HK-2 (cell line): ENCODE results near the gene RC3H1.
"Not testable (repeated sequence)": the region's sequence is repeated elsewhere in the genome, so short reads cannot be mapped to it uniquely, and the experiment has no call there.

Experiments
- DNase-seq: peaks from one replicate; pipeline ENCODE4 v3.0.0-alpha.2; 2018; ENCODE audit not compliant: unreplicated experiment

RC3H1 gene

GRCh38 chr1:173946380-173946921 lies 75.7 kb downstream of the RC3H1 start:
- DNase-seq: no peak

DNA sequence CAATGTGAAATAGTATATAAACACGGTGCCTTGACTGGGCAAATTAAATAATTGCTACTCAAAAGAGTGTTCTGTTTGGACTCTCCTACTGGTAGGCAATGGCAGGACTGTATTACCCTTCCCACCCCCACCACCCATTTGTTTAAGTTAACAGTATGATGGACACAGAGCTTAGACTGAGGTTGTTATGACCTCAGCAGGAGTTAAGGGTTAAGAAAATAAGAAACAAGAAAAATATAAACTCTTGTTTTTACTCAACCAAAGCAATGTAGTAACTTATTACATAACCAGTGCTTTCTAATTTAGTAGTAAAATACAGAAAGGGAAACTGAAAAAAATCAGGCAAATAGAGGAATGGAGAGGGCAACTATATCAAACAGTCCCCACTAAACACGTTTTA lies 85.1 kb downstream of the RC3H1 start:
- DNase-seq: no peak

- DNase-seq: no peak
Observed at GRCh38 chr1:173934440-173934839, 87.7 kb downstream of the RC3H1 start.

DNA sequence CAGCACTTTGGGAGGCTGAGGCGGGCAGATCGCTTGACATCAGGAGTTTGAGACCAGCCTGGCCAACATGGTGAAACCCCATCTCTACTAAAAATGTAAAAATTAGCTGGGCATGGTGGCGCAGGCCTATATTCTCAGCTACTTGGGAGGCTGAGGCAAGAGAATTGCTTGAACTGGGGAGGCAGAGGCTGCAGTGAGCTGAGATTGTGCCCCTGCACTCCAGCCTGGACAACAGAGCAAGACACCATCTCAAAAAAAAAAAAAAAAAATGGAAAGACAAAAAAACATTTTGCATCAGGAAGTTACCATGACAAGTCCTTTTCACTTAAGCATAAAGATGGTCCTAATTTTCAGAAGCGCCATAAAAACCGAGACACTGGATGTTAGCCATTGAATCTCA lies 91.6 kb downstream of the RC3H1 start:
- DNase-seq: not testable (repeated sequence)

- no peak for DNase-seq
Observed at GRCh38 chr1:173925306-173926242, 96.6 kb downstream of the RC3H1 start.

DNA sequence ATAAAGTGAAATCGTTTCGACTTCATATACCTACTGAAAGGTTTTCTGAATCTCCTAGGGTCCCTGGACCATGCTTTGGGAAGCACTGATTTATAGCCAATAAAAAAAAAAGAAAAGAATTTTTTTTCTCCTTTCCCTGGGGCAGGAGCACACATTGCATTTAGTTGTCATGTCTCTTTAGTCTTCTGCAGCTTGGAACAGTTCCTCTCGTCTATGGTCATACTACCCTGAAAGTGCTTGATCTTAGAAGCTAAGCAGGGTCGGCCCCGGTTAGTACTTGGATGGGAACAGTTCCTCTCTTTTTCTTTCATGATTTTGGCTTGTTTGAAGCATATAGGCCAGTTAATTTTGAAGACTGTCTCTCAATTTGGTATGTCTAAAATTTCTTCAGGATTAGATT lies 101.3 kb downstream of the RC3H1 start:
- DNase-seq: no peak

DNA sequence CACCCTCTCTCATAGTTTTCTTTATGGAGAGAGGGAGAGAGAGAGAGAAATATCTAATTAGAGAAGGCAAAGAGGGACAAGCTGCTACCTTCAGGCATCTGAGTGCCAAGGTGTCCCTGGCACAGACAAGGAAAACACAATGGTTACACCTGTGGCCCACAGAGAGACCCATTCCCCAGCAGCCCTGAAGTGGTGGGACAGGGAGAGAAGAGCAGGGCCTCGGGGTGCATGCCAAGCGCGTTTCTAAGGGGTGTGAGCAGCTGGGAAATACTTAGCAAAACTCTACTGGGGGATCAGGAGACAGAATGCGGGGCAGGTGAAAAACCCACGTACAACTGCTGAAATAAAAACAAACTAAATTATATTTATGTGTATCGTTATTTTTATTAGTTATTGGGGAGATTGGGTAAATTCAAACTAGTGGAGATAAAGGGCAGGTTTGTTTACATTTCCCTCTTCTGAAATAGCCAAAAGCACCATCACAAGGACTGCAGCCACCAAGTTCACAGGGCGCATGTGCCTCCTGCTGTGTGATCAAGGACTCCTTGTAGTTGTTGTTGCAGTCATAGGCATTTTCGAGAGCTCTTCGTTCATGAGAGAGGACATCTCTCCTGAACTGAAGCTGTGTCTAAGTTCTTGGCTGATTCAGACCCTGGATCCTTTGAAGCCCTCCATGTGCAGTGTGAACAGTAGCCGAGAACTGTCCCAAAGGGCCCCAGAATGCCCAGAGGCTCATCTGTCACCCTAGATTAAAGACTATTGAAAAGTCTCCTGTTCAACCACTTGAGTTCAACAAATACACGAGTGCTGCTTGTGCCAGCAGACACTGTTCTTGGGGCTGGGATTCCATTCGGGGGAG lies 104.3 kb downstream of the RC3H1 start:
- no peak for DNase-seq

- DNase-seq: no peak
Observed at GRCh38 chr1:173917149-173917548, 105.0 kb downstream of the RC3H1 start, which contains the start of gene SERPINC1. Gene SERPINC1 (minus strand): TSS chr1:173917327. CDS start chr1:173917259, 68 bp downstream.

DNA sequence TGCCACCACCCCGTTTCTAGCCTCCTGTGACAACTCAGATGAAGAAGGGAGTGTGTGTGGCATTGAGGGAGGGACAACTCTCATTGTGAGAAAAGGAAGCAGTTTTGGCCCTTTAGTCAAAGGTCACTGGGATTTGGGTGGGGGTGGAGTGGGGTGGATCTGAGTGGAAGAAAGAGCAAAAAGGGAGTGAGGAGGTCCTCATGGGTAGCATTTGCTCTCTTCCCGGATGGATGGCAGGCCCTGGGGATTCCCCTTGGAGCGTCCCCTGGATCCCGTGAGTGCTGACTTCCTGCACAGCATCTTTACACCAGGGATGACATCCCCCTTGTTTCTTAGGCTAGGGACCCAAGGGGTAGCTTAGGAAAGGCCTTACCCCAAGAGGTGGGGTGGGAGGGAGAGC lies 105.5 kb downstream of the RC3H1 start:
- no peak for DNase-seq

DNA sequence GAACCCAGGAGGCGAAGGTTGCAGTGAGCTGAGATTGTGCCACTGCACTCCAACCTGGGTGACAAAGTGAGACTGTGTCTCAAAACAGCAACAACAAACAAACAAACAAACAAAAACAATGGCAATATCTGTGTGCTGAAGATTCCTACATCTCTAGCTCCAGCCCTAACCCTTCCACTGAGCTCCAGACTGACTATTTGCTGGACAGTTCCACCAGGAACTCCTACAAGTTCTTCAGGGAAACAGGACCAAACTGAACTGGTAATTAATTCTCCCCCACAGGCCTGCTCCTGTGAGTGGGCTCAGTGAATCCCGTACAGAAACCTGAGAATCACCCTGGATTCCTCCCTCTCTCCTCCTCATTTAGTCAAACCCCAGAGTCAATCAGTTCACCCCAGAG lies 106.6 kb downstream of the RC3H1 start:
- no peak for DNase-seq

GRCh38 chr1:173914366-173914871 lies 107.7 kb downstream of the RC3H1 start:
- DNase-seq: no peak

DNA sequence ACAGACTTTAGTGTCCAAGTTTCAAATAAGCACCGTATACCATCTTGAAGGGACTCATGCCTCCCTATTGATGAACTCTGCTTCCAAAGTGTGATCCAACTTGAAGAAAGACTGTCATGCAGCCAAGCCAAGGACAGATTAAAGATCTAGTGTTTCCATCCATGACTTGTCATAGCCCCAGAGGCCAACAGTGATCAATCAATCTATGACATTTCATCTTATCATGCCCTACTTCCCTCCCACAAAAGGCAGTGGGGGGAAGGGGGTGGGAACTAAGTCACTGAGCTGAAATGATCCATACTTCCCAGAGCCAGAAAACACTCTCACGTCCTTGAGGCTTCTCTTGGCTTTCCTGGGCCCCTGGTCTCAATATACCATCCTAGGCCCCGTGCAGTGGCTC lies 109.0 kb downstream of the RC3H1 start:
- DNase-seq: no peak

GRCh38 chr1:173903827-173904531 lies 118.2 kb downstream of the RC3H1 start:
- DNase-seq: no peak

DNA sequence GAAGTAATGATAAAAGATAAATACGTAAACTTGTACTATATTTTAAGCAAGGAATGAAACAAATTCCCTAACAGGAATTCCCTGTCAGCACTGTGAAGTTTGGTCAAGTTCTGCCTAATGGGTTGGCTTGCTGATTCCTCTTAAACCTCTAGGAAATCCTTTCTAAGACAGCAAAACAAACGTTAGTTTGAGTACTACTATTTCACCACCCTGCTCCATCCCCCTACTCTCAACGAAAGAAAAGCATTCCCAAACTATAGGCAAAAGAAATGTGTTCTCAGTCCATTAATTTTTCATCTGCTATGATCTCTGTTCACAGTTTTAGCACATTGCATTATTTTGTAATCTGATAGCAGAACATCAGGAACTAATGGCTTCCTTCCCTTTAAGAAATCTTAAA lies 121.2 kb downstream of the RC3H1 start:
- DNase-seq: no peak

DNA sequence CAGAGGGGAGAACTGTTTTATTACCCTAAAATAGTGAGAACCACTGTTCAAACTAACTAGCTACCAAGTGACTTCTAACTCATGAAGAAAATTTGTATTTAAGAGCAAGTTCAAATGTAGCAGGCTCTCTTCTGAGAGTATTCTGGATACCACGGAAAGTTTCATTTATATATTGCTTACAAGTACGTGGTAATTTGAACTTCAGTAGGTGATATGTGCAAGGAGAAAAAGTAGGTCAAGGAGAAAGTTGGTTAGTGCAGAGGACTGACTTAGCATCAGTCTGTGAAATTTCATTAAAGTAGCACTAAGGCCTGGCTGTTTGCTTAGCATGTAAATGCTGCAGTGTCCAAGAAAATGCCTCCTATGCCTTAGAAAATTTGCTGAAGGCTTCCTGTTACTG lies 121.7 kb downstream of the RC3H1 start:
- no peak for DNase-seq

DNA sequence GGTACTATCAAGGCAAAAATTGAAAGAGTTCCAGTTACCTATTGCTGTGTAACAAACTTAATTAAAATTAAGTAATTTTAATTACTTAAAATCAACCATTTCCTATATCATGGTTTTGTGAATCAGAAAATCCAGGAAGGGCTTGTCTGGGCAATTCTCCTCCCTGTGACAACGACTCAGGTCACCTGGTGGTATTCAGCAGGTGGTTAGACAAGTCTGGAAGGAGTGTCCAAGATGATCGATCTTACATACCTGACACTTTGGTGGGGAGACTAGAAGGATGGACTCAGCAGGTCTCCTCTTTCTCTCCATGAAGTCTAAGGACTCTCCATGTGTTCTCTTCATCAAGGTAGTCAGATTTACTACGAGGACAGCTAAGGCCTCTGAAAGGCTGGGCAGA lies 128.0 kb downstream of the RC3H1 start:
- no peak for DNase-seq

- DNase-seq: no peak
Observed at GRCh38 chr1:173893611-173894010, 128.5 kb downstream of the RC3H1 start.

DNA sequence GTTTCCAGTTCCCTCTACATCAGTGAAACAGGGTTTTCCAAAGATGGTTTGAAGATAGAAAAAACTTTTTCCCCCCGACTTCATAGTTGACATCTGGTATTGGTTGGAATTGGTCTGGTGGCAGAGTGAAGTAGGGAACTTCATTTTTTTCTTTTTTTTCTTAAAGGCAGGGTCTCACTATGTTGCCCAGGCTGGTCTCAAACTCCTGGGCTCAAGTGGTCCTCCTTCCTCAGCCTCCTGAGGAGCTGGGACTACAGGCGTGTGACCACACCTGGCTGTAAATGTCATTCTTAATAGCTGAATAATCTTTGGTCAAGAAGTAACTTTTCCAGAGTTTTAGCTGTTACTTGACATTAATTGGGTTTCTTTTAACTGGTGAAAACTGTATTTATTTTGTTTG lies 132.3 kb downstream of the RC3H1 start:
- DNase-seq: no peak

DNA sequence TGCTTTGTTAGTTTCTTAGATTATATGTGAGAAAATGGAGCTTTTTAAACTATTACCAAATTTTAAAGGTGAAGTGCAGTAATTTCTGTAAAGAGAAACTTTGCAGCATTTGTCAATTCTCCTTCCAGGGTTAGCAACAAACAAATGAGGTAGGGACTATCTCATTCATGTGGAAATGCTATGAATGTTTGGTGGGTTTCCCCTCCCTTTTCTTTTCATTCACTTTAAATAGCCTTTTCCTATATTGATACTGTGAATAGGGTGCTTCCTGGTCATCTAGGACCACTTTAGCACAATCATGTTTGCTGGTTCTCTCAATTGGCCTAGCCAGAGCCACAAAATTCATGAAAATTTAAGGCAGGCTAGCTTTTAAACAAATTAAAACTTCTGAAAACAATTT lies 133.4 kb downstream of the RC3H1 start:
- DNase-seq: no peak

DNA sequence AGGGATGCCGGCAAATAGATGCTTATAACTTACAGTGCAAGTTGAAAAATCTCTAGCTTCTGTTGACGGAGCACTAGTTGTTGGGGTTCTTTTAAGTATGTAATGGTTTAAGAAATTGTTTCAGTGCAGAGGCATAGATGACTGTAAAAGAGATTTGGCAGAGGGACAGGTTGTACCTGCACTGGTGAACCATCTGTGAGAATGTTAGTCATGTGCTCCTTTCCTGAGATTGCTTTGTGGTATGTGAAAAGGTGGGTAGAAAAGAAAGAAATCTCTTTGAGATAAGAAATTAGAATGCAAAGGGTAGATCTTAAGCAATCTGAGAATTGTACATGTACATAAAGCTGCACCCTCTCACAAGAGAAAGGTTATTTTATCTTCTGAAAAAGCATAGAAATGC lies 134.5 kb downstream of the RC3H1 start:
- DNase-seq: no peak

GRCh38 chr1:173886746-173887611 lies 135.2 kb downstream of the RC3H1 start:
- no peak for DNase-seq
